ENCODE results near the gene ABCC11. TPM values are rescaled to one million over a fixed set of nuclear protein-coding genes. Genes with fewer than 3 reads are reported as not detected.

The ABCC11 gene
- total and polyA plus RNA-seq, 2 of the 13 experiments (the other 11 are each of a cell fraction or from before 2014, with no cell fraction given) = 1.0 to 1.4 TPM

DNA sequence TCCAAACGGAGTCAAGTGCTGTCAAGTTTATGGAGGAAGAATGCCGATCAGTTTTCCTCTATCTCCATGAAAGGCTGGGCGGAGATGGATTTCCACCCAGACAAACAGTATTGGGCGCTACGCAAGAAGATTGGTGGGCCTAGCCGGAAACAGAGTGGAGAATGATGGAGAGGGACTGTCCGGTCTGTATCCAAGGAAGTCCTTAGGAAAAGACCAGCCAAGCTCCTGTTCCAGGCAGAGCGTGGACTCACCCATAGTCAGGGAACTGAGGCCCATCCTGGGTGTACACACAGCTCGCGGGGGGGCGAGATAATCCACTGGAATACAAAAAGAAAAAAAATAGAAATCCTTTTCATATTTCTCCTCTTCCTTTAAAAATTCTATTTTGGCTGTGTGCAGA is 90.0 kb downstream of the ABCC11 start:
- TF ChIP-seq ZNF24 (IDR thresholded peaks at IDR 0.05) = no peak
- TF ChIP-seq ATF1 (CRISPR knock-in tag; IDR thresholded peaks at IDR 0.05) = no peak
- TF ChIP-seq JARID2 (CRISPR knock-in tag; IDR thresholded peaks at IDR 0.05; ENCODE audit: insufficient replicate concordance) = no peak
- TF ChIP-seq SMARCC2 (IDR thresholded peaks at IDR 0.05) = no peak
- no peak for TF ChIP-seq POLR2AphosphoS5 (IDR thresholded peaks at IDR 0.05; ENCODE audit: low read depth, low read length)
- TF ChIP-seq MBD4 (IDR thresholded peaks at IDR 0.05; ENCODE audit: borderline replicate concordance, low read length) = no peak
- no peak for TF ChIP-seq SAP130 (CRISPR knock-in tag; IDR thresholded peaks at IDR 0.05; ENCODE audit: low read depth)
- no peak for TF ChIP-seq ZNF878 (CRISPR knock-in tag; IDR thresholded peaks at IDR 0.05)
- TF ChIP-seq ZNF143 (CRISPR knock-in tag; IDR thresholded peaks at IDR 0.05) = no peak
- TF ChIP-seq JUND (CRISPR knock-in tag; IDR thresholded peaks at IDR 0.05) = no peak
- no peak for TF ChIP-seq TRIM22 (IDR thresholded peaks at IDR 0.05)
- TF ChIP-seq, protein P1, sequence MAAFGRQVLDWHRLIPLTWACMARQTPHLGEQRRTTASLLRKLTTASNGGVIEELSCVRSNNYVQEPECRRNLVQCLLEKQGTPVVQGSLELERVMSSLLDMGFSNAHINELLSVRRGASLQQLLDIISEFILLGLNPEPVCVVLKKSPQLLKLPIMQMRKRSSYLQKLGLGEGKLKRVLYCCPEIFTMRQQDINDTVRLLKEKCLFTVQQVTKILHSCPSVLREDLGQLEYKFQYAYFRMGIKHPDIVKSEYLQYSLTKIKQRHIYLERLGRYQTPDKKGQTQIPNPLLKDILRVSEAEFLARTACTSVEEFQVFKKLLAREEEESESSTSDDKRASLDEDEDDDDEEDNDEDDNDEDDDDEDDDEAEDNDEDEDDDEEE (CRISPR knock-in tag; IDR thresholded peaks at IDR 0.05) = no peak
- no peak for TF ChIP-seq MXD3 (CRISPR knock-in tag; IDR thresholded peaks at IDR 0.05)
- TF ChIP-seq MAFK (conservative IDR thresholded peaks at IDR 0.05 in 1 of 2, IDR thresholded peaks at IDR 0.05 in 1 of 2; ENCODE audit: low read length in 2 of 2) = no peak
- no peak for TF ChIP-seq E2F2 (CRISPR knock-in tag; IDR thresholded peaks at IDR 0.05; ENCODE audit: borderline replicate concordance)
- no peak for TF ChIP-seq AKAP8 (CRISPR knock-in tag; IDR thresholded peaks at IDR 0.05)
- TF ChIP-seq MEIS1 (CRISPR knock-in tag; IDR thresholded peaks at IDR 0.05; ENCODE audit: borderline replicate concordance) = no peak
- Histone ChIP-seq H3K27ac (ENCODE audit: extremely low read length, insufficient read depth, low read length) (no peak overlapping the region), H3K4me1 (ENCODE audit: insufficient read depth, low read length) (peaks cover 10% of the 10 kb centered on the region), H3K36me3 (replicated peaks in 1 of 2; ENCODE audit: control insufficient read depth in 1 of 2, insufficient read depth in 2 of 2, low read length in 2 of 2) (no peaks in the 10 kb centered on the region), H3K27me3 (ENCODE audit: control insufficient read depth in 1 of 2, insufficient read depth in 2 of 2, low read length in 2 of 2) (peaks cover 4 to 57% of the 10 kb centered on the region in 2 experiments; a peak in 4 of 5 replicates), H3K4me2 (ENCODE audit: low read depth, low read length) (no peak overlapping the region), H2AFZ (ENCODE audit: low read length) (no peak overlapping the region), H3K4me3 (replicated peaks in 1 of 3; ENCODE audit: insufficient read depth in 1 of 3, low read depth in 2 of 3, low read length in 3 of 3) (no peak overlapping the region), H3K9me3 (ENCODE audit: low read length) (no peaks in the 10 kb centered on the region), H3K9ac (ENCODE audit: insufficient read depth, low read depth, low read length) (no peak overlapping the region), H3K79me2 (ENCODE audit: insufficient read depth, low read length) (no peaks in the 10 kb centered on the region), H4K20me1 (ENCODE audit: insufficient read depth, low read length) (no peaks in the 10 kb centered on the region)
- CTCF ChIA-PET (ENCODE audit: low intra/inter-chr PET ratio, low total read pairs) = interaction anchor here (1.0 to 2.1 kb wide), 7 partner anchors 8 to 1210 kb away, joined by 3 to 13 read pairs (median 7); partner anchors contain the start of gene NETO2
- intact Hi-C loops (cut with micrococcal nuclease; ENCODE audit: unreplicated experiment) = loop anchor here (2.0 kb wide), 2 partner anchors 899 to 1015 kb away; partner anchors contain the start of gene NETO2
- no peak for DNase-seq (ENCODE audit: low spot score)
- in situ Hi-C loops (cut with HindIII; ENCODE audit: extremely low pct_ligation_motif_present, low pct_unique_long_range_greater_than_20kb) = no loop called here
- FAIRE-seq = no peak
- no TSS peak for BruUV-seq (replicated peaks)
- POLR2A ChIA-PET = no interaction called here
- whole genome bisulfite sequencing (ENCODE audit: low lambda C conversion rate) = 53% methylated on average over 11 of the region's 11 CpGs
- ATAC-seq = no peak

Data from HepG2 (cell line).